ENCODE results near the gene OR12D1.
A peak's percentile ranks its signal among the peaks of the same experiment; 100 is the strongest.

OR12D1 gene

GRCh38 chr6:29424575-29424974 lies 9.8 kb downstream of the OR12D1 start (continued):
- TF ChIP-seq ISL1 (CRISPR knock-in tag; IDR thresholded peaks at IDR 0.05) (no peak), ARNTL (CRISPR knock-in tag; IDR thresholded peaks at IDR 0.05; ENCODE audit: borderline replicate concordance, low read depth) (no peak), ZFP30 (CRISPR knock-in tag; IDR thresholded peaks at IDR 0.05) (no peak), GLIS3 (CRISPR knock-in tag; IDR thresholded peaks at IDR 0.05) (no peak)
- TF ChIP-seq, protein P1, sequence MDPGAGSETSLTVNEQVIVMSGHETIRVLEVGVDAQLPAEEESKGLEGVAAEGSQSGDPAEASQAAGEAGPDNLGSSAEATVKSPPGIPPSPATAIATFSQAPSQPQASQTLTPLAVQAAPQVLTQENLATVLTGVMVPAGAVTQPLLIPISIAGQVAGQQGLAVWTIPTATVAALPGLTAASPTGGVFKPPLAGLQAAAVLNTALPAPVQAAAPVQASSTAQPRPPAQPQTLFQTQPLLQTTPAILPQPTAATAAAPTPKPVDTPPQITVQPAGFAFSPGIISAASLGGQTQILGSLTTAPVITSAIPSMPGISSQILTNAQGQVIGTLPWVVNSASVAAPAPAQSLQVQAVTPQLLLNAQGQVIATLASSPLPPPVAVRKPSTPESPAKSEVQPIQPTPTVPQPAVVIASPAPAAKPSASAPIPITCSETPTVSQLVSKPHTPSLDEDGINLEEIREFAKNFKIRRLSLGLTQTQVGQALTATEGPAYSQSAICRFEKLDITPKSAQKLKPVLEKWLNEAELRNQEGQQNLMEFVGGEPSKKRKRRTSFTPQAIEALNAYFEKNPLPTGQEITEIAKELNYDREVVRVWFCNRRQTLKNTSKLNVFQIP (CRISPR knock-in tag; IDR thresholded peaks at IDR 0.05; ENCODE audit: borderline replicate concordance, low read depth): no peak

DNA sequence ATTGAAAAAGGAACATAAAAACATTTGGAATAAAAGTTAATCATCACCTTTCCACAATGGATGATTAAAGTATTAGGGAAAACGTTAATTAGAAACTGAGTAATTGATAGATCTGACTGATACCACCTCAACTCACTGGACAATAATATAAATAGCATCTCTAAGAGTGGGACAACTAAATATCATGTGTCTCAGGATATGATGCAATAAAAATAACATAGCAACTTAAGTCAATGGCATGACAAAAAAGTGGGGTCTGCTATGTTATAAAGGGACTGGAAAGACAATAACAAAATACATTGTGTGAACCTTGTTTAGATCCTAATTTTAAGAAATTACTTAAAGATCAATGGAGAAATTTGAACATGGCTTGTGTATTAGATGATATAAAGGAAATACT lies 10.3 kb downstream of the OR12D1 start:
- TF ChIP-seq, protein P2, sequence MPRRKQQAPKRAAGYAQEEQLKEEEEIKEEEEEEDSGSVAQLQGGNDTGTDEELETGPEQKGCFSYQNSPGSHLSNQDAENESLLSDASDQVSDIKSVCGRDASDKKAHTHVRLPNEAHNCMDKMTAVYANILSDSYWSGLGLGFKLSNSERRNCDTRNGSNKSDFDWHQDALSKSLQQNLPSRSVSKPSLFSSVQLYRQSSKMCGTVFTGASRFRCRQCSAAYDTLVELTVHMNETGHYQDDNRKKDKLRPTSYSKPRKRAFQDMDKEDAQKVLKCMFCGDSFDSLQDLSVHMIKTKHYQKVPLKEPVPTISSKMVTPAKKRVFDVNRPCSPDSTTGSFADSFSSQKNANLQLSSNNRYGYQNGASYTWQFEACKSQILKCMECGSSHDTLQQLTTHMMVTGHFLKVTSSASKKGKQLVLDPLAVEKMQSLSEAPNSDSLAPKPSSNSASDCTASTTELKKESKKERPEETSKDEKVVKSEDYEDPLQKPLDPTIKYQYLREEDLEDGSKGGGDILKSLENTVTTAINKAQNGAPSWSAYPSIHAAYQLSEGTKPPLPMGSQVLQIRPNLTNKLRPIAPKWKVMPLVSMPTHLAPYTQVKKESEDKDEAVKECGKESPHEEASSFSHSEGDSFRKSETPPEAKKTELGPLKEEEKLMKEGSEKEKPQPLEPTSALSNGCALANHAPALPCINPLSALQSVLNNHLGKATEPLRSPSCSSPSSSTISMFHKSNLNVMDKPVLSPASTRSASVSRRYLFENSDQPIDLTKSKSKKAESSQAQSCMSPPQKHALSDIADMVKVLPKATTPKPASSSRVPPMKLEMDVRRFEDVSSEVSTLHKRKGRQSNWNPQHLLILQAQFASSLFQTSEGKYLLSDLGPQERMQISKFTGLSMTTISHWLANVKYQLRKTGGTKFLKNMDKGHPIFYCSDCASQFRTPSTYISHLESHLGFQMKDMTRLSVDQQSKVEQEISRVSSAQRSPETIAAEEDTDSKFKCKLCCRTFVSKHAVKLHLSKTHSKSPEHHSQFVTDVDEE (CRISPR knock-in tag; IDR thresholded peaks at IDR 0.05): no peak
- TF ChIP-seq SNAI2 (CRISPR knock-in tag; IDR thresholded peaks at IDR 0.05): no peak
- TF ChIP-seq, protein P3, sequence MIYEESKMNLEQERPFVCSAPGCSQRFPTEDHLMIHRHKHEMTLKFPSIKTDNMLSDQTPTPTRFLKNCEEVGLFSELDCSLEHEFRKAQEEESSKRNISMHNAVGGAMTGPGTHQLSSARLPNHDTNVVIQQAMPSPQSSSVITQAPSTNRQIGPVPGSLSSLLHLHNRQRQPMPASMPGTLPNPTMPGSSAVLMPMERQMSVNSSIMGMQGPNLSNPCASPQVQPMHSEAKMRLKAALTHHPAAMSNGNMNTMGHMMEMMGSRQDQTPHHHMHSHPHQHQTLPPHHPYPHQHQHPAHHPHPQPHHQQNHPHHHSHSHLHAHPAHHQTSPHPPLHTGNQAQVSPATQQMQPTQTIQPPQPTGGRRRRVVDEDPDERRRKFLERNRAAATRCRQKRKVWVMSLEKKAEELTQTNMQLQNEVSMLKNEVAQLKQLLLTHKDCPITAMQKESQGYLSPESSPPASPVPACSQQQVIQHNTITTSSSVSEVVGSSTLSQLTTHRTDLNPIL (CRISPR knock-in tag; IDR thresholded peaks at IDR 0.05; ENCODE audit: low read depth): no peak
- TF ChIP-seq BACH2 (CRISPR knock-in tag; IDR thresholded peaks at IDR 0.05; ENCODE audit: borderline replicate concordance): no peak
- TF ChIP-seq ZC3H10 (CRISPR knock-in tag; IDR thresholded peaks at IDR 0.05): no peak
- TF ChIP-seq TCF4 (CRISPR knock-in tag; IDR thresholded peaks at IDR 0.05; ENCODE audit: borderline replicate concordance): no peak
- TF ChIP-seq ZNF70 (CRISPR knock-in tag; IDR thresholded peaks at IDR 0.05): no peak
- TF ChIP-seq, protein P1 (CRISPR knock-in tag; IDR thresholded peaks at IDR 0.05; ENCODE audit: borderline replicate concordance, low read depth): no peak
- no peak for TF ChIP-seq GLIS3 (CRISPR knock-in tag; IDR thresholded peaks at IDR 0.05)
- TF ChIP-seq ISL1 (CRISPR knock-in tag; IDR thresholded peaks at IDR 0.05): no peak
- no peak for TF ChIP-seq RARB (CRISPR knock-in tag; IDR thresholded peaks at IDR 0.05)
- TF ChIP-seq ZNF8 (CRISPR knock-in tag; IDR thresholded peaks at IDR 0.05): no peak
- TF ChIP-seq, protein P4, sequence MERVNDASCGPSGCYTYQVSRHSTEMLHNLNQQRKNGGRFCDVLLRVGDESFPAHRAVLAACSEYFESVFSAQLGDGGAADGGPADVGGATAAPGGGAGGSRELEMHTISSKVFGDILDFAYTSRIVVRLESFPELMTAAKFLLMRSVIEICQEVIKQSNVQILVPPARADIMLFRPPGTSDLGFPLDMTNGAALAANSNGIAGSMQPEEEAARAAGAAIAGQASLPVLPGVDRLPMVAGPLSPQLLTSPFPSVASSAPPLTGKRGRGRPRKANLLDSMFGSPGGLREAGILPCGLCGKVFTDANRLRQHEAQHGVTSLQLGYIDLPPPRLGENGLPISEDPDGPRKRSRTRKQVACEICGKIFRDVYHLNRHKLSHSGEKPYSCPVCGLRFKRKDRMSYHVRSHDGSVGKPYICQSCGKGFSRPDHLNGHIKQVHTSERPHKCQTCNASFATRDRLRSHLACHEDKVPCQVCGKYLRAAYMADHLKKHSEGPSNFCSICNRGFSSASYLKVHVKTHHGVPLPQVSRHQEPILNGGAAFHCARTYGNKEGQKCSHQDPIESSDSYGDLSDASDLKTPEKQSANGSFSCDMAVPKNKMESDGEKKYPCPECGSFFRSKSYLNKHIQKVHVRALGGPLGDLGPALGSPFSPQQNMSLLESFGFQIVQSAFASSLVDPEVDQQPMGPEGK (CRISPR knock-in tag; IDR thresholded peaks at IDR 0.05; ENCODE audit: borderline replicate concordance): no peak
- TF ChIP-seq ESRRG (CRISPR knock-in tag; IDR thresholded peaks at IDR 0.05): no peak
- no peak for ATAC-seq

DNA sequence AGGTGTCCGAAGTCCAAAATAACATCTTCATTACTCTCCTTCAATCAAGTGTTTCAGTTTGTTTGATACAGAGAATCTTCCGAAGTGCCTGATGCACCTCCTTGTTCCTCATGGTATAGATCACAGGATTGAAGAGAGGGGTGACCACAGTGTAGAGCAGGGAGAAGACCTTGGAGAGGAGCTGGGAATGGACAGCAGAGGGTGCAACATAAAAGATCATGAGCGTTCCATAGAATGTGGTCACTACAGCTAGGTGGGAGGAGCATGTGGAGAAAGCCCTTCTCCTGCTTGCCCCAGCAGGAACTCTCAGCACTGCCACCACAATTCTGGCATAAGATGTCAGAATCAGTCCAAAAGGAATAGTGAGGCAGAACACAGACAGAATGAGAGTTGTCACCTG lies 11.9 kb downstream of the OR12D1 start:
- no peak for ATAC-seq

DNA sequence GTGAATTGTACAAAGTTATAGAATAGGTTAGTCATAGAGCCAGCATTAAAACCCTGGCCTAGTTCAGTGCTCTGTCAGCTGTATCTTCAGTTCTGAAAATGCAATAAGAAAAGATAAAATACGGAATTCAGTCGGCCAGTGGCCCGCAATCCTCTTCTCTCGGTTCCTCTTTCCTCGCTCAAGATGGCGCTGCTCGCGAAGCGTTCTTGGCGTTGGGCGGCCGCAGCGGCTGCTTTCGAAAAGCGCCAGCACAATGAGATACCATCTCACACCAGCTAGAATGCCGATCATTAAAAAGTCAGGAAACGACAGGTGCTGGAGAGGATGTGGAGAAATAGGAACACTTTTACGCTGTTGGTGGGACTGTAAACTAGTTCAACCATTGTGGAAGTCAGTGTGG lies 22.0 kb downstream of the OR12D1 start:
- peak; percentile 80 for ATAC-seq

More for the DNA sequence above, 11.9 kb downstream of the OR12D1 start:
- TF ChIP-seq GLIS3 (CRISPR knock-in tag; IDR thresholded peaks at IDR 0.05): no peak
- no peak for TF ChIP-seq ZFP3 (CRISPR knock-in tag; IDR thresholded peaks at IDR 0.05)
- no peak for TF ChIP-seq ZC3H10 (CRISPR knock-in tag; IDR thresholded peaks at IDR 0.05)
- TF ChIP-seq BACH2 (CRISPR knock-in tag; IDR thresholded peaks at IDR 0.05; ENCODE audit: borderline replicate concordance): no peak
- TF ChIP-seq ESRRG (CRISPR knock-in tag; IDR thresholded peaks at IDR 0.05): no peak
- TF ChIP-seq PPARA (CRISPR knock-in tag; IDR thresholded peaks at IDR 0.05; ENCODE audit: borderline replicate concordance): no peak
- no peak for TF ChIP-seq ZNF565 (CRISPR knock-in tag; conservative IDR thresholded peaks at IDR 0.05; ENCODE audit: low read depth)

Data from SK-N-SH treated with all-trans-retinoic acid at 6 μM for 48 hours (cell line).